Body of pancreas (tissue), 4 donors: Measurements from ENCODE around the gene LENG9. TPM values are rescaled to one million over a fixed set of nuclear protein-coding genes. Genes with fewer than 3 reads are reported as not detected.

ENCODE experiments used
- ATAC-seq: fragments of 150-250 bp; one replicate; pipeline ENCODE4 v1.9.1; 2016
- DNase-seq, 4 donors: peaks; one replicate each; pipeline ENCODE4 v3.0.0-alpha.2; 2019
- H3K27ac ChIP-seq, 4 donors: fragments of 200-600 bp; sonication (generic); 1 replicate in 3 of 4; 2 replicates in 1 of 4; pipeline versions ENCODE4 v1.5.1 to v1.6.1; 2016 to 2019; ENCODE audit warnings: mild to moderate bottlenecking in 1 of 4, mixed read lengths in 1 of 4, moderate library complexity in 1 of 4
- H3K27me3 ChIP-seq, 2 donors: fragments of 200-600 bp; sonication (generic); one replicate each; pipeline ENCODE4 v1.6.0; 2016; ENCODE audit warnings: mild to moderate bottlenecking in 1 of 2
- H3K36me3 ChIP-seq, 2 donors: fragments of 200-600 bp; sonication (generic); replicated peaks in 1 of 2; 2 replicates each; pipeline ENCODE4 v1.5.1; 2016; ENCODE audit warnings: low read depth in 2 of 2; ENCODE audit not compliant: insufficient read depth in 1 of 2
- H3K4me1 ChIP-seq: fragments of 200-600 bp; sonication (generic); one replicate; pipeline ENCODE4 v1.6.0; 2016
- H3K4me3 ChIP-seq, 2 donors: fragments of 200-600 bp; sonication (generic); 1 replicate in 1 of 2; 2 replicates in 1 of 2; pipeline ENCODE4 v1.5.1; 2016 to 2019
- H3K9me3 ChIP-seq, 3 donors: fragments of 200-600 bp; sonication (generic); 1 replicate in 2 of 3; 2 replicates in 1 of 3; pipeline ENCODE4 v1.5.1; 2016
- CTCF ChIP-seq, 7 experiments: fragments of 450-650 bp in 4 of 7; fragments of 200-600 bp in 3 of 7; sonication (generic) in 3 of 7; IDR thresholded peaks; one replicate each; pipeline ENCODE4 v1.5.1; 2016 to 2019; ENCODE audit warnings: antibody characterized with exemption in 7 of 7
- POLR2A ChIP-seq, 3 donors: fragments of 450-650 bp; IDR thresholded peaks; one replicate each; pipeline ENCODE4 v1.6.1; 2016; ENCODE audit warnings: antibody characterized with exemption in 3 of 3, mild to moderate bottlenecking in 2 of 3
- WGBS, 2 donors: methylation state at CpG; one replicate each; pipeline ENCODE4 v1.1.5; 2017; 5-methylcytosine and 5-hydroxymethylcytosine counted together
- intact Hi-C: fragments of 100-400 bp; cut with DNase I; formaldehyde crosslinking; loops from one replicate; pipeline ENCODE4 v1.15.1; 2023
- total RNA-seq, 2 donors: library from RNA; depleted of rRNA; stranded (reverse); fragments of >200 nt; gene quantifications; one replicate each; pipeline ENCODE4 v1.1.0, GENCODE V29; 2016

LENG9 gene
- total RNA-seq, 2 donors from 2014 or later: 21.8 to 25.7 TPM

DNA sequence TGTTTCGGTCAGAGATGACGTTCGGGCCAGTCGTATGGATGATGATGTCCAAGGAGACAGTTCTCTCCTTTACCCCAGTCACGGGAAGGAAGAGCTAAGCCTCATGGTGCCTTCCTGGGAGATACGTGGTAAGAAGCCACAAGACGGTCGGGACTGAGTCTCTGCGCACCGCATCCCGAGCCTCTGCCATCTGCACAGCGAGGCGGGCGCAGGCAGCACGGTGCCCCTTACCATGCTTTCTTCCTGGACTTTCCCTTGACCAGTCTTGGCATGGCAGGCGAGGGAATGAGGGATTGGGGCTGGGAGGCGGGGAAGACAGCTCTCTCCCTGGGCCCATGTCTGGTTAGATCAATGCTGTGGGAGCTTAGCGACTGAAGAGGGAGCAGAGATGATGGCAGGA is 29.0 kb upstream of the LENG9 start:
- DNase-seq (no peak), ATAC-seq (no peak)
- Histone ChIP-seq H3K4me3 (no peak overlapping the region), H3K9me3 (no peaks in the 10 kb centered on the region), H3K36me3 (no peaks in the 10 kb centered on the region), H3K27me3 (peaks cover 0 to 4% of the 10 kb centered on the region in 2 donors), H3K27ac (no peak overlapping the region), H3K4me1 (no peaks in the 10 kb centered on the region)
- intact Hi-C loops: no loop called here
- TF ChIP-seq CTCF (IDR thresholded peaks at IDR 0.05) (no peak), POLR2A (IDR thresholded peaks at IDR 0.05) (no peak)
- 74 to 83% methylated on average over 16 to 18 of the region's 18 CpGs for WGBS, 2 donors

GRCh38 chr19:54489766-54490165 is 26.2 kb upstream of the LENG9 start:
- intact Hi-C loops: loop anchor here (10.0 kb wide), 1 partner anchor 185 kb away; no protein-coding TSS in a partner anchor
- no peak for TF ChIP-seq POLR2A (IDR thresholded peaks at IDR 0.05)
- TF ChIP-seq CTCF (IDR thresholded peaks at IDR 0.05): no peak
- no peak for DNase-seq

GRCh38 chr19:54489341-54489740 is 25.8 kb upstream of the LENG9 start:
- no peak for ATAC-seq
- Histone ChIP-seq H3K27ac (no peak overlapping the region), H3K4me1 (no peaks in the 10 kb centered on the region), H3K9me3 (no peaks in the 10 kb centered on the region), H3K4me3 (no peak overlapping the region), H3K36me3 (no peaks in the 10 kb centered on the region), H3K27me3 (peaks cover 0 to 5% of the 10 kb centered on the region in 2 donors)
- intact Hi-C loops: loop anchor here (10.0 kb wide), 1 partner anchor 185 kb away; no protein-coding TSS in a partner anchor
- no peak for DNase-seq
- no peak for TF ChIP-seq CTCF (IDR thresholded peaks at IDR 0.05)
- TF ChIP-seq POLR2A (IDR thresholded peaks at IDR 0.05): no peak
- 52 to 66% methylated on average over 7 of the region's 7 CpGs for WGBS, 2 donors

More at GRCh38 chr19:54489766-54490165, 26.2 kb upstream of the LENG9 start:
- Histone ChIP-seq H3K4me3 (no peak overlapping the region), H3K9me3 (no peaks in the 10 kb centered on the region), H3K4me1 (no peaks in the 10 kb centered on the region), H3K36me3 (no peaks in the 10 kb centered on the region), H3K27ac (no peak overlapping the region), H3K27me3 (peaks cover 0 to under 1% of the 10 kb centered on the region in 2 donors)
- WGBS, 2 donors: 38 to 39% methylated on average over 9 of the region's 9 CpGs
- ATAC-seq: no peak

DNA sequence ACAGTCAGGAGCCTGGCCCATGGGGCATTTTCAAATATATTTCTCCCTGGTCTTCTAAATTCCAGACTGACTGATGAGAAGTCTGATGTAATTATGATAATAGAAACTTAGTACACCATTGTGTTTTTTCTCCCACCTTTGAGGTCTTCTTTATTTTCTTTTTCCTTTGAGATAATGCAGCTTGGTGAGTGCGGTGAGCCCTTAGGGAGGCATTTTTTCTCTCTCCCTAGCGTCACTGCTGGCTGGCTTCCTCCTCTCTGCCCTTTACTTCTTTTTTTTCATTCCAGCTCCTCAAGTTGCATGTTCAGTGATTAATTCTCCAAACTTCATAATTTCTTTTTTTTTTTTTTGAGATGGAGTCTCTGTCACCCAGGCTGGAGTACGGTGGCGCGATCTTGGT is 22.3 kb upstream of the LENG9 start:
- Histone ChIP-seq H3K4me3 (no peak overlapping the region), H3K27me3 (peaks cover 0 to 5% of the 10 kb centered on the region in 2 donors), H3K36me3 (no peaks in the 10 kb centered on the region), H3K9me3 (no peaks in the 10 kb centered on the region), H3K4me1 (no peaks in the 10 kb centered on the region), H3K27ac (no peak overlapping the region)
- intact Hi-C loops: loop anchor here (10.0 kb wide), 1 partner anchor 189 kb away; no protein-coding TSS in a partner anchor
- 64 to 67% methylated on average over 5 of the region's 5 CpGs for WGBS, 2 donors
- ATAC-seq (no peak), DNase-seq (no peak)
- TF ChIP-seq CTCF (IDR thresholded peaks at IDR 0.05) (no peak), POLR2A (IDR thresholded peaks at IDR 0.05) (no peak)

GRCh38 chr19:54484451-54484850 is 20.9 kb upstream of the LENG9 start:
- WGBS, 2 donors: 66% methylated on average over 10 of the region's 10 CpGs
- no peaks in the 10 kb centered on the region for H3K9me3 ChIP-seq
- no peak overlapping the region for H3K27ac ChIP-seq
- no peak for ATAC-seq
- no peak for DNase-seq
- peaks cover 0 to 5% of the 10 kb centered on the region in 2 donors for H3K27me3 ChIP-seq
- H3K4me3 ChIP-seq: no peak overlapping the region
- intact Hi-C loops: loop anchor here (10.0 kb wide), 1 partner anchor 190 kb away; no protein-coding TSS in a partner anchor
- H3K4me1 ChIP-seq: no peaks in the 10 kb centered on the region
- TF ChIP-seq CTCF (IDR thresholded peaks at IDR 0.05) (no peak), POLR2A (IDR thresholded peaks at IDR 0.05) (no peak)
- H3K36me3 ChIP-seq: no peaks in the 10 kb centered on the region
